HG03442 (cell line): ENCODE results near the gene ATP6V0B.

Source experiments
- ATAC-seq: cut with Tn5 transposase; IDR thresholded peaks from one replicate; pipeline ENCODE4 v1.9.1; 2021; ENCODE audit warnings: mild to moderate bottlenecking, moderate library complexity; ENCODE audit not compliant: unreplicated experiment

The ATP6V0B gene

DNA sequence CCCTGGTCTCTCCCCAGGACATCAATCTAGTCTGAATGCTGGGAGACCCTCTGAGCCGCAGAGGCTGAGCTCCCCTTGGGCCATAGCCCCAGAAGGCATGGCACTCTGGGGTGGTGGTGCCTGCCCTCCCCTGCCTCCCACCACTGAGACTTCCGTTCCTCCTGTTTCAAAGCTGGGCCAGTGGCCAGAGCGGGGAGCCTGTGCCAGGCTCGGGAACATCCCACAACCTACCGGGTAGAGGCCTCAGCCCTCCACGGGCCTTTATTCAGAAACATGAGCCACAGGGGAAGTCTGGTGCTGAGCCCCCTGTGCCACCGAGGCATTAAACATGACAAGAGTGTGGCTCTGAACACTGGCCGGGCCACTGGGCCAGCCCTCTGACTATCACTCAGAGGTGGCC, 24.7 kb downstream of the ATP6V0B start:
- no peak for ATAC-seq

DNA sequence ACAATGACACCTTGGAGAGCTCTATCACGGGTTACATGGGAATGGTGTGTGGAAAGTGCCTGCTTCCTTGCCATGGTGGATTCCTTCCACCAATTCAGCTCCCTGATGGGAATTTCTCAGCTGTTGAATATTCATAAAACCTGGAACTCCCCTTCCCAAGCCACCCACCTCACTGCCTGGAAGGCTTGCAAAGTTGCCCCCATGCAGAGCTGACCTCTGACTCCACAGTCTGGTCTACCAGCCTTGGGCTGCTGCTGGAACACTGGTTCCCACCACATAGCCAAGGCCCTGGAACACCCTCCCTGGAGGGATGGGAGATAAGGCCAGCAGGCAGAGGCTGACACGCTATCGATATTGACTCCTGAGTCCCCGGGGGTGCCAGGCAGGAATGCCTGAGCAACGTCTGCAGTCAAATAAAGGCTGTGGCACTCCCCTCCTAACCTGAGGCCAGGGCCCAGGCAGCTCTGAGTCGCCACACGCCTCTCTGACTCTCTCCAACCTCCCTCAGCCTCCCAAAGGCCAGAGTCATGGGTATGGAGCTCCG, 25.4 kb downstream of the ATP6V0B start:
- ATAC-seq = no peak

DNA sequence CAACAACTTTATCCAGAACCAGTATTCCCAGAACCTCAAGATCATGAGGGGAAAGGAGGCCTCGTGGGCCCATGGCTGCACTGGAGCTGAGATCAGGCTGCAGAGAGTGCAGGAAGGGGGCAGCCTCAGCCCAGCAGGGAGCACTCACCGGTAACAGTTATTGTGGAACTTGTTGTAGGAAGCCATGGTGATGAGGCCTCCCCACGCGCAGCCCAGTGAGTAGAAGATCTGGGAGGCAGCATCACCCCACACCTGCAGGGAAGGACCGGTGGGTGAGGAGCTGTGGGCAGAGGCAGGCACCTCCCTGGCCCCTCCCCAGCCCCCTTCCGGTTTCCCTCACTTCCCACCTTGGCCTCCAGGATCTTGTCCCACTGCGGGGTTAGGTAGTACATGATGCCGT, 27.4 kb downstream of the ATP6V0B start:
- no peak for ATAC-seq

DNA sequence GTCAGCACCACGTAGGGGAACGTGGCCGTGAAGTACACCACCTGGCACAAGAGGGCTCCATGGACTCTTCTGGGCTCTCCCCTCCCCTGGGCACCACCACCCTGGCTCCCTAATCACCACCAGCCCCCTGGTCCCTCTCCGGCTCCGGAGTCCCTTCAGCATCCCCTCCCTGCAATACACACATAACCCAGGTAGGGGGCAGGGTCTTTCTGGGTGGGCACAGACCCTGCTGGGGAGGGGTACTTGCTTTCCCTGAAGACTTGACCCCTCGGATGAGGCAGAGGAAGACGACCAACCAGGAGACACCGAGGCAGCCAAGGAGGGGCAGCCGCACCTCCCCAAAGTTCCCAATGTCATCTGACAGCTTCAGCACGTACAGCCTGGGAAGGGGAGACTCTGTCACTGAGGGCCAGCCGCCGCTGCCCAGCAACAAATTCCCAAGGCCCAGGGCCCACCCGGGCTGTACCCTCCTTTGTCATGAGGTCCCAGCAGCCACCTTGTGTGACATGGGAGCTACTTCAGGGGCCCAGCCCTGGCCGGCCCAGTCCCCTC, 27.9 kb downstream of the ATP6V0B start:
- ATAC-seq = no peak

DNA sequence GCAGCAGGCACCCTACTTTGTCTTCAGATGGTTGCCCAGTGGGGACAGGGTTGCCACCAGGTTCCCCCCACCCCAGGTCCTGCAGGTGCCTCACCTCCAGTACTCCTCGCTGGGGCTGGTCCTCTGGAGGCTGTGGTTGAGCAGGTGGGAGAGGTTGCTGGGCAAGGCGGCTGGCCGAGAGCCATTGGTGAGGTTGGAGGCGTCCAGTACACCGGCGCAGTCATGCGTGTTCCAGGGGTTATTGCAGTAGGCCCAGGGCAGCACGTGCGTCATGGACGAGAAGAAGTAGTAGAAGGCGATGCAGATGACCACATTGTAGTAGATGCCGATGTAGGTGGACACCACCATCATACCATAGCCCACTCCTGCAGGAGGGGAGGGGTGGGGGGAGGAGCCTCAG, 33.5 kb downstream of the ATP6V0B start:
- ATAC-seq = no peak

DNA sequence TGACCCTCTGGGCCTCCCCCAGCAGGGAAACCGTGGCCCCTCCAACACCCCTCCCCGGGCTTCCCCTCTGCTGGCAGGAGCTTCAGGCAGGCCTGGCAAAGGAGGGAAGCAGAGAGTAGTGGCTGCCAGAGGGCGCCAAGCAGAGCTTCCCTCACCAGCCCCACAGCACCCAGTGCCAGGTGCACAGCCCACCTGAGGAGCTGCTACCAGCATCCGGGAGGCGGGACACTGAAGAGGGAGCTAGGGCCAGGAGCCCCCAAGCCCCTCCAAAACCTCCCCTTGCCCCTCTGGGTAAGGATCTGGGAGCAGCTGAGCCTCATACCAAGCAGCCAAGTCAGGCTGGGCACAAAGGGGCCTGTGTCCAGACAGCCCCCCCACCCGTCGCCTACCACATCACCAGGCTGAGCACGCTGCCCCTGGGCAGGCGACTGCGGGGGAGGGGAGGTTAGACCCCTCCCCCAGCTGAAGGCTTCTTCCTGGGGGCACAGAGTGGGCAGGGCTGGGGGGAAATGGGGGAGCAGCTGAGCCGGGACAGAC, 36.2 kb downstream of the ATP6V0B start:
- no peak for ATAC-seq

DNA sequence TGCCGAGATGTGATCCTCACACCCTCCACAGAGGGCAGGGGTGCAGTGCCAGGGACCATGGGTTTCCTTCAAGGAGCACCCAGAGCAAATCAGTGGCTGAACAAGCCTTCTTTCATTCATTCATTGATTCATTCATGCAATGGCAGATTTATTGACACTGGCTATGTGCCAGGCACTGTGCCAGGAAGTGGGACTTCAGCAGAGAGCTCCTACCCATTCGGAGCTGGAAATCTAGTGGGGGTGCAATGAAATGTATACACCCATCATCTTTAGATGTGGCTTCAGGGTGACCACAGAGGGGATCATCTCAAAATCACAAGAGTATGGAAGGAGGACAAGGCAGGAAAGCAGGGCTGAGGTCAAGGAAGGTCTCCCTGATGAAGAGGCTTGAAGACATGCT, 37.6 kb downstream of the ATP6V0B start:
- ATAC-seq = no peak

DNA sequence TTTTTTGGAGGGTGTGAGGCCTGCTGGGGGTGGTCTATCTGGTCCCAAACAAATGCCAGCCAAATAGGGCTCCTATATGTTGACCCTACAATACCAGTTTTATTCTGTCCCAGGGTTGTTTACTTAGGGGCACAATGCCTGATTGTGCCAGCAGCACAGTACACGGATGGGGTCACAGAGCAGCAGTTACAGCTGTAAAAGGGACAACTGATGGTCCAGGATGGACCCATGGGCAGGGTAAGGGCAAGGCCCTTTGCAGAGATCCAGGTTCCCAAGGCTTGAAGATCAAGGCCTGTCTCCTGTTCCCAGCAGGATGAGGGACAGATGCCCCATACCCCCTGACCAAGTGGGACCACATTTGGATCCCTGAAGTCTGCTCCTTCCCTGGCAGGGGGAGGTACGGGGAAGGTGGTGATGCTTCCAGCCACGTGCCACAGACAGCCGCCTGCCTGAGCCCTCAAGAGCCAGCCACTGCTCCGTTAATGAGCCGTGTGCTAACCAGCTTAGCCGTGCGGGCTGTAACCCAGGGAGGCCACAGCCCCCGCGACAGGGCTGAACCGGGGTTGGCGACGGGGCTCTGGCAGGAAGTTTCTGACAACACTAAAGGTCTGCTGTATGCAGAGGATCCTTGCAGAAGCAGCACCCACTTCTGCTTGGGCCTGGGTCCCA, 38.3 kb downstream of the ATP6V0B start:
- no peak for ATAC-seq

DNA sequence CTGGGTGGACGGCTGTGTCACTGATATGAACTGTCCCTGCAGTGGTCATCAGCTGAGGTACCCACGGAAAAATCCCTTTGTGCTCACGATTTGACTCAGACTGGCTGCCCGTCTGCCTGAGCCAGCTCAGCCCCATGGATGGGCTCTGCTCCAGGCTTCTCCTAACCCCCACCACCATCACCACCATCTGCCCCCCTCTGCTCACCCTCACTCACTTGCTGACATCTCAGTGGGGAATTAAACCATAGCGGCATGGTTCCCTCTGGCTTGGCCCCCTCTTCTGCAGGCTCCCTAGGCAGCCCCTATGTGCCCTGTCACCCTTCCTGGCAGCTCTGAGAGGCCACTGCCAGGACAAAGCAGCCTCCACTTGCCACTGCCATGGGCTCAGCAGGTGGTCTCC, 39.2 kb downstream of the ATP6V0B start:
- no peak for ATAC-seq

DNA sequence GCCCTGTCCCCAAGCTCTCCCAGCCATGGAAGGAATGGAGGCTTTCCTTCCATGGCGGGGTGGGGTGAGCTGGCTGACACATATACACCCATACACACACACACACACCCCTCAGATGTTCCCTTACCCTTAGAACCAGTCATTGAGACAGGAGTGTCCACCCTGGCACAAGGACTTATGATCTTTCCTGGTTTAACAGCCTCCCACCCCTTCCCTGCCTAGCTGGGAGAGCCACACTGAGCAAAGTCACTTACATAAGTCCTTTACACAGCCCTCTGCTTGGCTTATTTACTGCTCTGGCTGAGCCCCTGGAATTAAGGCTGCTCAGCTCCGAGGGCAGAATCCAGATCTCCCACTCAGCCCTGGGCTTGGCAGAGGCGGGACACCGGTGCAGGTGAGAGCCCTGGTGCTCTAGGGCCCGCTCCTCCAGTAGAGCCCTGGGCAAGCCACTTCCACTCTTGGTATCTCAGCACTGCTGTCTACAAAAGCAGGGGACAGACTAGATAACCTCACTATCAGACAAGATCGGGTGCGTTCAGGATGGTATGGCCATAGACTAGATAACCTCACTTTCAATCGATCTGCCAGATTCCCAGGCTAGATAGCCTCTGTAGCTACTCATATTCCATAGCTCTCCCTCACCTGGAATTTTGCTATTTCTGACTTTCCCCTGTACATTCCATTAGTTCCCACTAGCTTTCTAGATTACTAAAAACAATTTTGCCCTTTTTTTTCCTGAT, 39.8 kb downstream of the ATP6V0B start:
- no peak for ATAC-seq

DNA sequence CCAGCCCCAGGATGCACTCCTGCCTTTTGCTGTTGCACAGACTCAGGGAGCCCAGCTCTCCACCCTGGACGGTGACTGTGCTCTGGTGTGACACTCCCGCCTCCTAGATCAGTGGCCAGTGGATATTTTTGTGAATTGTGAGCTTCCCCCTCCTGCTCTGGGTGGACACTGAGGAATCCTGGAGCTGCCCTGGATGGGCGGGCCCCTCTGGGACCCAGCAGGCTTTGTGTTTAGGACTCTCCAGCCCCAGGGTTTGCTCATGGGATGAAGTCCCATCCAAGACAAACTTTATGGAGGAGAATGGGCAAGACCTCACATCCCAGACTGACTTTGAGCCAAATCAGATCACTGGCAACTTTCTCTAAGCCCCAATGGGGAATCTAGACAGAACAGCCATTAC, 40.4 kb downstream of the ATP6V0B start:
- ATAC-seq = no peak

DNA sequence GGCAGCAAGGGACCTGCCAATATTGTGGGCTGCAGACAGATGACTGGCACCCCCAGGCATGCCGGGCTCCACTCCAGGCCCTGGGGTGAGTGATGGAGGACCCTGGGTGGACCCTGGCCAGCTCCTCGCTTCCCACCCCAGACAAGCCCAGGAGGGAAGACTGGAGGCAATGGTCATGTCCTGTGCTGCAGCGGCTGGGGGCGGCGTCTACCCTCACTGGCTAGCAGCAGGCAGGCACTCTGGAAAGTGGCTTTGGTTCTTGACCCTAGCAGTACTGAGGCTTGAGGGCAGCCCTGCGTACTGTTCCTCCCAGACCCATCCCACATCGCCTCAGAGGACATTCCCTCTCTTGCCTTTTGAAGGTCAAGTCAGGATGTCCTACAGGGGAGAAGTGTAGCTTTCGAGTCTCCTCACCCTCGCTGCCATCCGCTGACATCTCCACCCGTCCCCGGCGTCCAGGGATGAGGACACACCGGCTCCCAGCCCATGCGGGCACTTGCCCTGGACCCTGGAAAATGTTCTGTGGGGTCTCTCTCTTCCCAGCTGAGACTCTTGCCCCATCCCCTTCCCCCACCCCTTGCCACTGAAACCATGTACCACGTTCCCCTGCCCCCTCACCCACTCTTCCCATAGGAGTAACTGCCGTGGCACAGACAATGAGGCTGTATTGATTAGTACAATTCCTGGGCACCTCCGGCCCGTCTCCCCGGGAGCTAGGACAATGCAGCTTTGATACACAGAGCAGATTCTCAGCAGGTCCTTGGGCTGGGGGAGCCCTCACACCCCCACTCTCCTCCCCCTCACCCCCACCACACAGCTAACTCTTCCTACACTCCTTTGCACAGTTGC, 41.5 kb downstream of the ATP6V0B start:
- ATAC-seq = no peak

DNA sequence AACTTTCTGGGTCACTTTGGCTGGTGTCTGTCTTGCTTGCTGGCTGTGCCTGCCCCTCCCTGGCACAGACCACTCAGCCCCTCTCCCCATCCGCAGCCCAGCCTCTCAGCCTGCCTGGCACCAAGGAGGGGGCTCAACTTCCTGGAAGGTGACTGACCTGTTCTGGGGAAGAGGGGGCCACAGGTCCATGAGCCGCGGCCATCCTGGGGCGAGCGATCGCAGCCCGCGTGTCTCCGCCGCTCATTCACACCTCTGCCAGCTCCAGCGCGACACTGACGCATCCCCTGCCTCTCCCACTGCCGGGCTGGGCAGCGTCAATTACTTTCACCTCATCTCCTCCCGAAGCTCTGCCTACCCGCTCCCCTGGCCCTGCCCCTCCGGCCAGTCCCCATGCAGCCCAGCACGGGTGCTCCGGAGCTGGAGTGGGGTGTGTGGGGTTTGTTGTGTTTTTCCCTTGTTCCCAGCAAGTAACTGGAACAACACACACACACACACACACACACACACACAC, 42.2 kb downstream of the ATP6V0B start:
- ATAC-seq = no peak

DNA sequence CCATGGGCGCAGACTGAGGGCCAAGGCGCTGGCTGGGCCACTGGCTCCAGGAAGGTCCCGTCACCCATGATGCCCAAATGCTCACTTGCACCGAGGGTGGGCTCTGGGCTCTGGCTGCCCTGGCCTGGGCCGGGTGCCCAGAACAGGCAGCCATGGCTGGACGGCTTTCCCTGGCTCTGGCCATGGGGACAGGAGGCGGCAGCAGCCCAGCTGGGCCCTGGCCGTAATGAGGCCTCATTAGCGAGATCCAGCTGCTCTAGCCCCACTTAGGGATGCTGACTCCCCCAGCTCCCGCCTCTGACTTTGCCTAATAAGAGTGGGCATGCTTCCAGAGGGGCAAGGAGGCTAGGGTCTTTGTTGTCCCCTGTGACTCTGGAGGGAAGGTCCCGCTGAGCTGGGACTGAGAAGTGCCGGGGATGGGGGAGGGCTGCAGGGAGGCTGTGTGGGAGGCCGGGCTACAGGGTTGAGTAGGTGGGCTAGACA, 44.7 kb downstream of the ATP6V0B start:
- no peak for ATAC-seq

DNA sequence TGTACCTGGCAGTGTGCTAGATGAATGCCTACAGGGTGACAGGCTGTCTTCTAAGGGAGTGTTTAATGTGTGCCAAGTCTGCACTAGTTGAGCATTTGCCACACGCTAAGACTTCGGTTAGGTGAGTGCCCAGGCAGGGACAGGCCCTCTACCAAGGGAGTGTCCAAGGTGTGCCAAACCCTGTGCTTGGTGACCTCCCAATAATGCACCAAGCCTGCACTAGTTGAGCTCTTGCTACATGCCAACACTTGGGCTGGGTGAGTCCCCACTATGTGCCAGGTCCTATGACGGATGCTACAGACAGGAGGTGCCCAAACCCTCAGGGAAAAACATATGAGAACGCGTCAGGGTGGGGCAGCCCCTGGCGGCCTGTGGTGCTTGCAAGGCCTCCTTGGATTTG, 45.7 kb downstream of the ATP6V0B start:
- no peak for ATAC-seq

DNA sequence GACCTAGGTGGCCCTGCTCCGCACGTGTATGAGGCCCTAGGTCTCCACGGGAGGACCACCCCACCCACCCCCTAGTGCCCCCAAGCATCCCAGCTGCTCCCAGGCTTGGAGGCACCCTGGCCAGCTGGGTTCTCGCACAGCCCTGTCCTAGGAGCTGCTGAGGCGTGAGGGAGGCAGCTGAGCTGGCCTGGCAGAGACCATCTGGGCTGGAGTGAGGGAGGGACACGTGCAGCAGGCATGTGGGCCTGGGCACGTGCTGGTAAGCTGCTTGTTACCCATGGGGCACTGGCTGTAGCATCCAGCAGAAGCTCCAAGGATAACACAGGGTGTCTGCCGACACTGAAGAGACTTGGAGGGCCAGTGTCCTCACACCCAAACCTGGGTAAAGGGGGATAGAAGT, 46.4 kb downstream of the ATP6V0B start:
- no peak for ATAC-seq

DNA sequence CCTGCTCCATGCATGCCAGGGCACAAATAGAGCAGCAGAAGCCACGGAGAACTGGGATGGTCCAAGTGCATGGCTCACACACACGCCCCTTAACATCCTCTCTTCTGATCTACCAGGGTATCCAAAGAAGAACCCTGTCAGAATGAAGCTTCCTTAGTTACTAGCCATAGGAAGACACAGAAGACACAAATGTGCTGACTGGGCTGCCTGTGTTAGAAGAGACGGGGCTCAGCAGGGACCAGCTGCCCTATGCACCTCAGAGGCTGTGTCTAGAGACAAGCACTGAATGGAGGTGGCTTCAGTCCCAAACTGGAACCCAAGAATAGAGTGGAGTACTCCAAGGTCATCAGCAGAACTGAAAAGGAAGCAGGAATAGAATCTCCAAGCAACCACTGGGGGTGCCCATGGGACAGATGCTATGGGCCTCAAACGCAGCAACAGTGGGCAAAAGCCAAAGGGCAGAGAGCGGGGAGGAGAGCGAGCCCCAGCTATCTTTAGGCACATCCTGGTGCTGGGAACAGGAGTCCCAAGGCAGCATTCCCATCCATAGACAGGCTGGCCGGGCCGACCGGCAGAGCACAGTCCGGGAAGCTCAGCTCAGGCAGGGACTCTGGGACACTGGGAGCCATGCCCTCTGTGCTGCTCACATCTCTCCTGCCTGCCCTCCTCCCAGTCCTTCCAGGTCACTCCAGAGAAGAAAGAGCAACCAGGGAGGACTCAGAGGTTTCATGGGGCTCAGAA, 47.0 kb downstream of the ATP6V0B start:
- no peak for ATAC-seq

DNA sequence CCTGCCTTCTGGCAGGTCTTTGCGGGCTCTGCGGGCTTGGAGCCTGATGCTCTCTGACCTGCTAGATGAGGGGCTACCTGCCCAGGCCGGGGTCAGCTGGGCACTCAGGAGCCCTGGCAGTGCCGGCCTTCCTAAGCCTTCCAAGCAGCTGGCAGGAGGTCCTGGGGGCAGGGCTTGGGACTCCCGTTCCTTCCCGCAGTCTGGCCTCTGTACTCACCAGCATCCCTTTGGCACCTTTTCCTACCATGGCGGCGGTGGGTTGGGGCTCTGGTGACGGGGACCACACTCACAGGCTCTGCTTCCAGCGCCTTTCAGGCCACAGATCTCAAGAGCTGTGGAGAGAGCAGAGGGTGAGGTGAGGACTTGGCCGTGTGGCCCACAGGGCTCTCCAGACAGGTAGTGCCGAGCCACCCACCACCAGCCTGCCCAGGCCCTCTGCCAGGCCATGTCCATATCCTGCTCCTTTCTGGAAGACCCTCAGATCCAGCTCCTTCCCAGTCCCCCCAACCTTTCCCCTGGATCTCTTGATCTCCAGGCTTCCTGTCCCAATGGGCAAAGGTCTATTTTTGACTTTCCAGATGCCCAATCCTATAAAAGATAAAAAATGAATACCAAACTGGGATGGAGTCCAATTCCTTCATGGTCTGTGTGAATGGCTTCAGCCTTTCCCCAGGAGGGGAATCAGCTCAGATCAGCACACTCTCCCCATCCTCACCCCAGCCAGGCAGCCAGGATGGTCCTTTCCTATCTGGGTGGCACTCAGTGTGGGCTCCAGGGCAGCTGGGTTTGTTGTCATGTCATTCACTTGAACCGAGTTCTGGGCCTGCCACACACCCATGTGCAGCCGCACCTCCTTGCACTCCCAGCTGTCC, 49.5 kb downstream of the ATP6V0B start:
- no peak for ATAC-seq
